Measurements from ENCODE around the gene MACROD2.

GRCh38 chr20:15561070-15561569, 1565.8 kb downstream of the MACROD2 start:
- no peak for TF ChIP-seq CTCF (IDR thresholded peaks at IDR 0.05)
- no peak for TF ChIP-seq POLR2A (IDR thresholded peaks at IDR 0.05)

Data from uterus (tissue), 2 donors.